ENCODE measurements around the gene IL25.

DNA sequence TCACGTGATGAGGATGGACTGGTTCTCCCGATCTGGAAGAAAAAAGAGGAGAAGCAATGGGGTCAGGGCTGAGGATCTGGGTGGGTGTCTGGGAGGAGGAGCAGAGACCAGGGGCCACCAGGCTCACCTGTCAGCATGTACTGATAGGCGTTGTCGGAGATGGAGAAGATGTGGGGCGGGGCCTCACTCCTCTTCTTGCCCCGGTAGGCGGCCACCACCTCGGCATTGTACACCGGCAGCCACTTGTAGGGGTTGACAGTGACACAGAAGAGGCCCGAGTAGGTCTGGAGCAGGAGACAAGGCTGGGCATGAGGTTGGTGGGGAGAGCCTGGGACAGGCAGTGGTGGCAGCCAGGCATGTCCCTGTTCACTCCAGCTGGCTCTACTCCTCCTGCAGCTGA lies 32.5 kb downstream of the IL25 start:
- TF ChIP-seq, protein P1, sequence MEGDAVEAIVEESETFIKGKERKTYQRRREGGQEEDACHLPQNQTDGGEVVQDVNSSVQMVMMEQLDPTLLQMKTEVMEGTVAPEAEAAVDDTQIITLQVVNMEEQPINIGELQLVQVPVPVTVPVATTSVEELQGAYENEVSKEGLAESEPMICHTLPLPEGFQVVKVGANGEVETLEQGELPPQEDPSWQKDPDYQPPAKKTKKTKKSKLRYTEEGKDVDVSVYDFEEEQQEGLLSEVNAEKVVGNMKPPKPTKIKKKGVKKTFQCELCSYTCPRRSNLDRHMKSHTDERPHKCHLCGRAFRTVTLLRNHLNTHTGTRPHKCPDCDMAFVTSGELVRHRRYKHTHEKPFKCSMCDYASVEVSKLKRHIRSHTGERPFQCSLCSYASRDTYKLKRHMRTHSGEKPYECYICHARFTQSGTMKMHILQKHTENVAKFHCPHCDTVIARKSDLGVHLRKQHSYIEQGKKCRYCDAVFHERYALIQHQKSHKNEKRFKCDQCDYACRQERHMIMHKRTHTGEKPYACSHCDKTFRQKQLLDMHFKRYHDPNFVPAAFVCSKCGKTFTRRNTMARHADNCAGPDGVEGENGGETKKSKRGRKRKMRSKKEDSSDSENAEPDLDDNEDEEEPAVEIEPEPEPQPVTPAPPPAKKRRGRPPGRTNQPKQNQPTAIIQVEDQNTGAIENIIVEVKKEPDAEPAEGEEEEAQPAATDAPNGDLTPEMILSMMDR (optimal IDR thresholded peaks at IDR 0.05 in 1 of 3, IDR thresholded peaks at IDR 0.05 in 1 of 3, conservative IDR thresholded peaks at IDR 0.05 in 1 of 3; ENCODE audit: extremely low read depth in 1 of 3, insufficient read depth in 2 of 3, low read length in 3 of 3), result no peak
- no peak for TF ChIP-seq EZH2 (IDR thresholded peaks at IDR 0.05; ENCODE audit: low read length)
